Measurements from ENCODE around the gene NDUFAF7. TPM values are rescaled to one million over a fixed set of nuclear protein-coding genes. Genes with fewer than 3 reads are reported as not detected.

The NDUFAF7 gene
- total RNA-seq: 22.4 and 22.8 TPM in 2 replicates

- H3K4me1 Mint-ChIP-seq: peaks cover 16% of the 10 kb centered on the region
- no peaks in the 10 kb centered on the region for H3K9me3 Mint-ChIP-seq
- intact Hi-C loops (cut with micrococcal nuclease): loop anchor here (1.0 to 2.0 kb wide), 7 partner anchors 35 to 703 kb away; partner anchors contain the start of genes CEBPZOS, EIF2AK2, GPATCH11 and HEATR5B
- ATAC-seq (ENCODE audit: low read depth) (peak; percentile 91), DNase-seq (peak; percentile 80)
- ChIA-PET POLR2A (interaction anchor here (0.6 to 1.4 kb wide), 14 partner anchors 31 to 265 kb away, joined by 3 to 12 read pairs (median 4); partner anchors contain the start of genes CEBPZOS, EIF2AK2, GPATCH11 and STRN), CTCF (interaction anchor here (1.0 kb wide), 1 partner anchor 646 kb away, joined by 3 read pairs; no protein-coding TSS in a partner anchor)
- no peaks in the 10 kb centered on the region for H3K27me3 Mint-ChIP-seq
- peaks cover 34% of the 10 kb centered on the region for H3K36me3 Mint-ChIP-seq (ENCODE audit: low read depth)
- TF ChIP-seq CTCF (IDR thresholded peaks at IDR 0.05): no peak
- no peak within 1 kb of the TSS for H3K4me3 Mint-ChIP-seq
- no peak within 1 kb of the TSS for H3K27ac Mint-ChIP-seq
Observed at GRCh38 chr2:37231241-37232130, at the start of gene NDUFAF7, which contains the start of gene CEBPZ. NDUFAF7 (plus strand) TSS chr2:37231658; CDS start chr2:37231706, 48 bp downstream. CEBPZ (minus strand) TSS chr2:37231596; CDS start chr2:37231567, 29 bp downstream.

- TF ChIP-seq CTCF (IDR thresholded peaks at IDR 0.05): no peak
- ChIA-PET POLR2A (no interaction called here), CTCF (interaction anchor here (0.6 kb wide), 1 partner anchor 49 kb away, joined by 4 read pairs; no protein-coding TSS in a partner anchor)
- Mint-ChIP-seq H3K4me1 (no peaks in the 10 kb centered on the region), H3K27ac (no peak overlapping the region), H3K9me3 (no peaks in the 10 kb centered on the region), H3K36me3 (ENCODE audit: low read depth) (no peaks in the 10 kb centered on the region), H3K27me3 (peaks cover 2% of the 10 kb centered on the region), H3K4me3 (no peak overlapping the region)
- intact Hi-C loops (cut with micrococcal nuclease): no loop called here
- ATAC-seq (ENCODE audit: low read depth): no peak
- no peak for DNase-seq
Observed at GRCh38 chr2:37181726-37182684, 49.5 kb upstream of the NDUFAF7 start.

- Mint-ChIP-seq H3K4me1 (no peaks in the 10 kb centered on the region), H3K27me3 (no peaks in the 10 kb centered on the region), H3K27ac (no peak within 1 kb of the TSS), H3K4me3 (no peak within 1 kb of the TSS), H3K36me3 (ENCODE audit: low read depth) (no peaks in the 10 kb centered on the region), H3K9me3 (no peaks in the 10 kb centered on the region)
- no peak for ATAC-seq (ENCODE audit: low read depth)
- no peak for DNase-seq
- intact Hi-C loops (cut with micrococcal nuclease): no loop called here
- ChIA-PET POLR2A (no interaction called here), CTCF (no interaction called here)
- TF ChIP-seq CTCF (IDR thresholded peaks at IDR 0.05): no peak
Observed at GRCh38 chr2:37188570-37188969, 42.9 kb upstream of the NDUFAF7 start, which contains the start of gene SULT6B1. SULT6B1 (minus strand) TSS chr2:37188670; CDS start chr2:37188640, 30 bp downstream.

GRCh38 chr2:37189452-37190153 lies 41.9 kb upstream of the NDUFAF7 start:
- CTCF ChIA-PET: no interaction called here
- H3K27me3 Mint-ChIP-seq: no peaks in the 10 kb centered on the region
- POLR2A ChIA-PET: no interaction called here
- H3K27ac Mint-ChIP-seq: no peak overlapping the region
- no peaks in the 10 kb centered on the region for H3K4me1 Mint-ChIP-seq
- intact Hi-C loops (cut with micrococcal nuclease): no loop called here
- H3K36me3 Mint-ChIP-seq (ENCODE audit: low read depth): no peaks in the 10 kb centered on the region
- DNase-seq (no peak), ATAC-seq (ENCODE audit: low read depth) (no peak)
- no peak overlapping the region for H3K4me3 Mint-ChIP-seq
- H3K9me3 Mint-ChIP-seq: no peaks in the 10 kb centered on the region
- TF ChIP-seq CTCF (IDR thresholded peaks at IDR 0.05): no peak

Measured in activated B cell treated with CpG ODN at 0.5 μM for 24 hours (primary cell).